Choroid plexus epithelial cell (primary cell): Measurements from ENCODE around the gene TDRD9.
"Not testable (repeated sequence)": the region's sequence is repeated elsewhere in the genome, so short reads cannot be mapped to it uniquely, and the experiment has no call there.

Source experiments
- DNase-seq: peaks from one replicate; pipeline ENCODE4 v3.0.0-alpha.2; 2010; ENCODE audit warnings: low read depth
- H3K4me3 ChIP-seq: 2 replicates; pipeline ENCODE4 v1.5.1; 2011; ENCODE audit warnings: low read depth, mild to moderate bottlenecking, control low read depth, low read length, moderate library complexity
- CTCF ChIP-seq: conservative IDR thresholded peaks from 2 replicates; pipeline ENCODE4 v1.5.1; 2011; ENCODE audit warnings: low read depth, mild to moderate bottlenecking, control low read depth, inconsistent platforms, low read length, moderate library complexity

Gene TDRD9

GRCh38 chr14:103973354-103973753 is 45.1 kb downstream of the TDRD9 start:
- TF ChIP-seq CTCF: no peak
- no peak overlapping the region for H3K4me3 ChIP-seq
- peak; percentile 11 for DNase-seq

- no peak for TF ChIP-seq CTCF
- no peak overlapping the region for H3K4me3 ChIP-seq
- no peak for DNase-seq
These were observed 46.3 kb downstream of the TDRD9 start for GRCh38 chr14:103974575-103974974.

- DNase-seq: peak; percentile 38
- not testable (repeated sequence) for H3K4me3 ChIP-seq
- TF ChIP-seq CTCF: peak; percentile 49
These were observed 52.5 kb downstream of the TDRD9 start for GRCh38 chr14:103980623-103981238.

- no peak overlapping the region for H3K4me3 ChIP-seq
These were observed 55.9 kb downstream of the TDRD9 start for GRCh38 chr14:103984196-103984595.

GRCh38 chr14:103989034-103989433 is 60.8 kb downstream of the TDRD9 start:
- DNase-seq: no peak
- no peak for TF ChIP-seq CTCF
- no peak overlapping the region for H3K4me3 ChIP-seq

More at GRCh38 chr14:103984196-103984595, 55.9 kb downstream of the TDRD9 start:
- TF ChIP-seq CTCF: no peak
- no peak for DNase-seq

GRCh38 chr14:103989964-103990363 is 61.7 kb downstream of the TDRD9 start:
- no peak for DNase-seq
- no peak overlapping the region for H3K4me3 ChIP-seq
- TF ChIP-seq CTCF: no peak

GRCh38 chr14:103994535-103995184 is 66.4 kb downstream of the TDRD9 start:
- DNase-seq: no peak
- TF ChIP-seq CTCF: no peak

More at GRCh38 chr14:103994535-103995184, 66.4 kb downstream of the TDRD9 start:
- H3K4me3 ChIP-seq: no peak overlapping the region
